ENCODE data around the gene PDE1C.
A peak's percentile ranks its signal among the peaks of the same experiment; 100 is the strongest.

The PDE1C gene

GRCh38 chr7:32070406-32071360 is at the start of gene PDE1C:
Gene PDE1C (minus strand): TSS chr7:32070407.
- Histone ChIP-seq H3K9ac (ENCODE audit: low read length) (no peak within 1 kb of the TSS), H3K4me3 (ENCODE audit: low read length) (peak within 1 kb of the TSS; percentile 84), H3K27ac (ENCODE audit: low read length) (no peak within 1 kb of the TSS), H3K9me3 (ENCODE audit: control insufficient read depth, low read depth, low read length) (no peaks in the 10 kb centered on the region), H3K27me3 (ENCODE audit: control insufficient read depth, insufficient read depth, low read length) (peaks cover 77% of the 10 kb centered on the region), H3K36me3 (ENCODE audit: control insufficient read depth, low read depth, low read length) (no peaks in the 10 kb centered on the region), H3K4me1 (ENCODE audit: control insufficient read depth, low read depth, low read length) (no peaks in the 10 kb centered on the region)

GRCh38 chr7:32119790-32120196 is 49.6 kb upstream of the PDE1C start:
- Histone ChIP-seq H3K9ac (ENCODE audit: low read length) (no peak overlapping the region), H3K27ac (ENCODE audit: low read length) (no peak overlapping the region), H3K27me3 (ENCODE audit: control insufficient read depth, insufficient read depth, low read length) (no peaks in the 10 kb centered on the region), H3K4me3 (ENCODE audit: low read length) (no peak overlapping the region), H3K4me1 (ENCODE audit: control insufficient read depth, low read depth, low read length) (peaks cover 4% of the 10 kb centered on the region), H3K9me3 (ENCODE audit: control insufficient read depth, low read depth, low read length) (no peaks in the 10 kb centered on the region), H3K36me3 (ENCODE audit: control insufficient read depth, low read depth, low read length) (no peaks in the 10 kb centered on the region)

- no peaks in the 10 kb centered on the region for H3K36me3 ChIP-seq (ENCODE audit: control insufficient read depth, low read depth, low read length)
- no peak overlapping the region for H3K4me3 ChIP-seq (ENCODE audit: low read length)
- H3K9ac ChIP-seq (ENCODE audit: low read length), result no peak overlapping the region
- peaks cover 4% of the 10 kb centered on the region for H3K4me1 ChIP-seq (ENCODE audit: control insufficient read depth, low read depth, low read length)
- no peaks in the 10 kb centered on the region for H3K27me3 ChIP-seq (ENCODE audit: control insufficient read depth, insufficient read depth, low read length)
- H3K27ac ChIP-seq (ENCODE audit: low read length), result no peak overlapping the region
- H3K9me3 ChIP-seq (ENCODE audit: control insufficient read depth, low read depth, low read length), result no peaks in the 10 kb centered on the region
Measured at GRCh38 chr7:32117837-32118236, 47.6 kb upstream of the PDE1C start.

GRCh38 chr7:32116436-32116835 is 46.2 kb upstream of the PDE1C start:
- H3K4me3 ChIP-seq (ENCODE audit: low read length), result no peak overlapping the region
- H3K27me3 ChIP-seq (ENCODE audit: control insufficient read depth, insufficient read depth, low read length), result no peaks in the 10 kb centered on the region
- peaks cover 5% of the 10 kb centered on the region for H3K9me3 ChIP-seq (ENCODE audit: control insufficient read depth, low read depth, low read length)
- H3K4me1 ChIP-seq (ENCODE audit: control insufficient read depth, low read depth, low read length), result peaks cover 4% of the 10 kb centered on the region
- H3K36me3 ChIP-seq (ENCODE audit: control insufficient read depth, low read depth, low read length), result no peaks in the 10 kb centered on the region
- H3K27ac ChIP-seq (ENCODE audit: low read length), result no peak overlapping the region
- no peak overlapping the region for H3K9ac ChIP-seq (ENCODE audit: low read length)

- Histone ChIP-seq H3K27ac (ENCODE audit: low read length) (no peak overlapping the region), H3K9me3 (ENCODE audit: control insufficient read depth, low read depth, low read length) (peaks cover 5% of the 10 kb centered on the region), H3K4me3 (ENCODE audit: low read length) (no peak overlapping the region), H3K27me3 (ENCODE audit: control insufficient read depth, insufficient read depth, low read length) (no peaks in the 10 kb centered on the region), H3K36me3 (ENCODE audit: control insufficient read depth, low read depth, low read length) (no peaks in the 10 kb centered on the region), H3K9ac (ENCODE audit: low read length) (no peak overlapping the region), H3K4me1 (ENCODE audit: control insufficient read depth, low read depth, low read length) (peaks cover 4% of the 10 kb centered on the region)
Measured at GRCh38 chr7:32115831-32116230, 45.6 kb upstream of the PDE1C start.

GRCh38 chr7:32108651-32109050 is 38.4 kb upstream of the PDE1C start:
- H3K27me3 ChIP-seq (ENCODE audit: control insufficient read depth, insufficient read depth, low read length), result no peaks in the 10 kb centered on the region
- no peak overlapping the region for H3K9ac ChIP-seq (ENCODE audit: low read length)
- H3K36me3 ChIP-seq (ENCODE audit: control insufficient read depth, low read depth, low read length), result no peaks in the 10 kb centered on the region
- no peaks in the 10 kb centered on the region for H3K4me1 ChIP-seq (ENCODE audit: control insufficient read depth, low read depth, low read length)
- H3K9me3 ChIP-seq (ENCODE audit: control insufficient read depth, low read depth, low read length), result peaks cover 5% of the 10 kb centered on the region
- no peak overlapping the region for H3K4me3 ChIP-seq (ENCODE audit: low read length)
- no peak overlapping the region for H3K27ac ChIP-seq (ENCODE audit: low read length)

- Histone ChIP-seq H3K27ac (ENCODE audit: low read length) (no peak overlapping the region), H3K4me3 (ENCODE audit: low read length) (no peak overlapping the region), H3K9me3 (ENCODE audit: control insufficient read depth, low read depth, low read length) (no peaks in the 10 kb centered on the region), H3K27me3 (ENCODE audit: control insufficient read depth, insufficient read depth, low read length) (no peaks in the 10 kb centered on the region), H3K36me3 (ENCODE audit: control insufficient read depth, low read depth, low read length) (no peaks in the 10 kb centered on the region), H3K9ac (ENCODE audit: low read length) (no peak overlapping the region), H3K4me1 (ENCODE audit: control insufficient read depth, low read depth, low read length) (no peaks in the 10 kb centered on the region)
Measured at GRCh38 chr7:32104766-32105165, 34.6 kb upstream of the PDE1C start.

GRCh38 chr7:32103361-32103760 is 33.2 kb upstream of the PDE1C start:
- Histone ChIP-seq H3K27me3 (ENCODE audit: control insufficient read depth, insufficient read depth, low read length) (no peaks in the 10 kb centered on the region), H3K9me3 (ENCODE audit: control insufficient read depth, low read depth, low read length) (no peaks in the 10 kb centered on the region), H3K27ac (ENCODE audit: low read length) (no peak overlapping the region), H3K36me3 (ENCODE audit: control insufficient read depth, low read depth, low read length) (no peaks in the 10 kb centered on the region), H3K4me3 (ENCODE audit: low read length) (no peak overlapping the region), H3K9ac (ENCODE audit: low read length) (no peak overlapping the region), H3K4me1 (ENCODE audit: control insufficient read depth, low read depth, low read length) (no peaks in the 10 kb centered on the region)

- Histone ChIP-seq H3K36me3 (ENCODE audit: control insufficient read depth, low read depth, low read length) (no peaks in the 10 kb centered on the region), H3K27me3 (ENCODE audit: control insufficient read depth, insufficient read depth, low read length) (no peaks in the 10 kb centered on the region), H3K27ac (ENCODE audit: low read length) (no peak overlapping the region), H3K4me3 (ENCODE audit: low read length) (no peak overlapping the region), H3K9ac (ENCODE audit: low read length) (no peak overlapping the region), H3K4me1 (ENCODE audit: control insufficient read depth, low read depth, low read length) (no peaks in the 10 kb centered on the region), H3K9me3 (ENCODE audit: control insufficient read depth, low read depth, low read length) (no peaks in the 10 kb centered on the region)
Measured at GRCh38 chr7:32102432-32102873, 32.2 kb upstream of the PDE1C start.

GRCh38 chr7:32100407-32100907 is 30.2 kb upstream of the PDE1C start:
- no peaks in the 10 kb centered on the region for H3K9me3 ChIP-seq (ENCODE audit: control insufficient read depth, low read depth, low read length)
- H3K9ac ChIP-seq (ENCODE audit: low read length), result no peak overlapping the region
- no peak overlapping the region for H3K4me3 ChIP-seq (ENCODE audit: low read length)
- no peaks in the 10 kb centered on the region for H3K27me3 ChIP-seq (ENCODE audit: control insufficient read depth, insufficient read depth, low read length)
- H3K27ac ChIP-seq (ENCODE audit: low read length), result no peak overlapping the region
- H3K4me1 ChIP-seq (ENCODE audit: control insufficient read depth, low read depth, low read length), result no peaks in the 10 kb centered on the region
- no peaks in the 10 kb centered on the region for H3K36me3 ChIP-seq (ENCODE audit: control insufficient read depth, low read depth, low read length)

GRCh38 chr7:32094516-32094915 is 24.3 kb upstream of the PDE1C start:
- Histone ChIP-seq H3K9me3 (ENCODE audit: control insufficient read depth, low read depth, low read length) (no peaks in the 10 kb centered on the region), H3K36me3 (ENCODE audit: control insufficient read depth, low read depth, low read length) (no peaks in the 10 kb centered on the region), H3K27ac (ENCODE audit: low read length) (no peak overlapping the region), H3K4me3 (ENCODE audit: low read length) (no peak overlapping the region), H3K4me1 (ENCODE audit: control insufficient read depth, low read depth, low read length) (no peaks in the 10 kb centered on the region), H3K27me3 (ENCODE audit: control insufficient read depth, insufficient read depth, low read length) (no peaks in the 10 kb centered on the region), H3K9ac (ENCODE audit: low read length) (no peak overlapping the region)

Measured in iPS-18a (cell line).